ENCODE data around the gene CD276. TPM values are rescaled to one million over a fixed set of nuclear protein-coding genes. Genes with fewer than 3 reads are reported as not detected.
A peak's percentile ranks its signal among the peaks of the same experiment; 100 is the strongest.
"Not testable (repeated sequence)": the region's sequence is repeated elsewhere in the genome, so short reads cannot be mapped to it uniquely, and the experiment has no call there.

CD276 gene
- polyA plus RNA-seq (70.4 and 99.1 TPM in 2 replicates), polyA minus RNA-seq (73.6 and 98.8 TPM in 2 replicates)

DNA sequence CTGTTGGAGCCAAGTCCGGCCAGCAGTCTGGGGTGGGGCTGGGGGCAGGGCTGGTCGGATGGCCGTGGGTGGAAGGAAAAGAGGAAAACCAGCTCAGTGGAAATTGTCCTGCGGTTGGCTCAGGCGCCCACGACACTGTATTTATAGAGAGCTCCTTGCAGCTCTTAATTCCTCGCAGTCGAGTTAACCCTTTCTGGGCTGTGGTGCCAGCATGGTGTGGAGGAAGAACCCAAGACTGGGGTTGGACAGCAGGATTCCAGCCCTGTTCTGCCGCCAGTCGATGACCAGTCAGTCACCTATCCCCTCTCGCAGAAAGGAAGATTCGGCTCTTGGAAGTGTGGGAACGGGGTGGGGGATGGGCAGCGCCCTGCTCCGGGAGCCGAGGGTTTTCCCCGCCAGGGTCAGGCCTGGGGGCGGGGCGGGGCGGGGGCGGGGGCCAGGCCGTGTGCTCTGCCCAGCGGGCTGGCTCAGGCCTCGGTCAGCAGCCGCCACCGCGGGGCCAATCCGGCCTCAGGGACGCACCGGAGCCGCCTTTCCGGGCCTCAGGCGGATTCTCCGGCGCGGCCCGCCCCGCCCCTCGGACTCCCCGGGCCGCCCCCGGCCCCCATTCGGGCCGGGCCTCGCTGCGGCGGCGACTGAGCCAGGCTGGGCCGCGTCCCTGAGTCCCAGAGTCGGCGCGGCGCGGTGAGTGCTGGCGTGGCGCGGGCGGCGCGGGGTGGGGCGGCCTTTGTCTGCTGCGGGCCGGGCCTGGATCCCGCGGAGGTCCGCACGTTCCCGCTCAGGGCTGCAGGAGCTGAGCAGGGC lies at the start of gene CD276:
Gene CD276, plus strand, starts transcription at position 607 of the 804 bp plus-strand sequence. CDS start 15,257 bp downstream, outside the sequence.
- Histone ChIP-seq H3K4me3 (ENCODE audit: low read length) (peak within 1 kb of the TSS; percentile 82), H3K9me3 (ENCODE audit: low read length) (no peaks in the 10 kb centered on the region), H3K27me3 (ENCODE audit: insufficient read depth, low read depth, low read length) (no peaks in the 10 kb centered on the region), H4K20me1 (ENCODE audit: insufficient read depth) (no peaks in the 10 kb centered on the region), H3K79me2 (replicated peaks; ENCODE audit: insufficient read depth, low read length) (peaks cover 44% of the 10 kb centered on the region), H3K36me3 (ENCODE audit: insufficient read depth, low read length) (no peaks in the 10 kb centered on the region), H3F3A (ENCODE audit: insufficient read depth, low read length, poor library complexity, severe bottlenecking) (no peaks in the 10 kb centered on the region), H3K9me2 (ENCODE audit: insufficient read depth, low read length) (no peaks in the 10 kb centered on the region), H3K4me2 (ENCODE audit: low read length) (peak within 1 kb of the TSS; percentile 86), H3K9ac (ENCODE audit: low read length) (peak within 1 kb of the TSS; percentile 97), H3K27ac (ENCODE audit: low read length) (peak within 1 kb of the TSS; percentile 92), H2AFZ (ENCODE audit: low read depth, low read length) (peak within 1 kb of the TSS; percentile 98)
- TF ChIP-seq SMC3 (conservative IDR thresholded peaks at IDR 0.05; ENCODE audit: poor library complexity) (peak; percentile 32), RAD21 (conservative IDR thresholded peaks at IDR 0.05) (no peak), EP300 (conservative IDR thresholded peaks at IDR 0.05; ENCODE audit: poor library complexity, severe bottlenecking) (no peak), EZH2 (IDR thresholded peaks at IDR 0.05; ENCODE audit: borderline replicate concordance, insufficient read depth, low read length, poor library complexity, severe bottlenecking) (no peak), MXI1 (conservative IDR thresholded peaks at IDR 0.05; ENCODE audit: poor library complexity, severe bottlenecking) (peak; percentile 30), TAF1 (IDR thresholded peaks at IDR 0.05; ENCODE audit: low read depth) (peak; percentile 27), POLR2AphosphoS5 (IDR thresholded peaks at IDR 0.05) (peak; percentile 35)
- TF ChIP-seq, protein P1, sequence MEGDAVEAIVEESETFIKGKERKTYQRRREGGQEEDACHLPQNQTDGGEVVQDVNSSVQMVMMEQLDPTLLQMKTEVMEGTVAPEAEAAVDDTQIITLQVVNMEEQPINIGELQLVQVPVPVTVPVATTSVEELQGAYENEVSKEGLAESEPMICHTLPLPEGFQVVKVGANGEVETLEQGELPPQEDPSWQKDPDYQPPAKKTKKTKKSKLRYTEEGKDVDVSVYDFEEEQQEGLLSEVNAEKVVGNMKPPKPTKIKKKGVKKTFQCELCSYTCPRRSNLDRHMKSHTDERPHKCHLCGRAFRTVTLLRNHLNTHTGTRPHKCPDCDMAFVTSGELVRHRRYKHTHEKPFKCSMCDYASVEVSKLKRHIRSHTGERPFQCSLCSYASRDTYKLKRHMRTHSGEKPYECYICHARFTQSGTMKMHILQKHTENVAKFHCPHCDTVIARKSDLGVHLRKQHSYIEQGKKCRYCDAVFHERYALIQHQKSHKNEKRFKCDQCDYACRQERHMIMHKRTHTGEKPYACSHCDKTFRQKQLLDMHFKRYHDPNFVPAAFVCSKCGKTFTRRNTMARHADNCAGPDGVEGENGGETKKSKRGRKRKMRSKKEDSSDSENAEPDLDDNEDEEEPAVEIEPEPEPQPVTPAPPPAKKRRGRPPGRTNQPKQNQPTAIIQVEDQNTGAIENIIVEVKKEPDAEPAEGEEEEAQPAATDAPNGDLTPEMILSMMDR (IDR thresholded peaks at IDR 0.05; ENCODE audit: poor library complexity, severe bottlenecking) = peak; percentile 50
- TF ChIP-seq, protein P2, sequence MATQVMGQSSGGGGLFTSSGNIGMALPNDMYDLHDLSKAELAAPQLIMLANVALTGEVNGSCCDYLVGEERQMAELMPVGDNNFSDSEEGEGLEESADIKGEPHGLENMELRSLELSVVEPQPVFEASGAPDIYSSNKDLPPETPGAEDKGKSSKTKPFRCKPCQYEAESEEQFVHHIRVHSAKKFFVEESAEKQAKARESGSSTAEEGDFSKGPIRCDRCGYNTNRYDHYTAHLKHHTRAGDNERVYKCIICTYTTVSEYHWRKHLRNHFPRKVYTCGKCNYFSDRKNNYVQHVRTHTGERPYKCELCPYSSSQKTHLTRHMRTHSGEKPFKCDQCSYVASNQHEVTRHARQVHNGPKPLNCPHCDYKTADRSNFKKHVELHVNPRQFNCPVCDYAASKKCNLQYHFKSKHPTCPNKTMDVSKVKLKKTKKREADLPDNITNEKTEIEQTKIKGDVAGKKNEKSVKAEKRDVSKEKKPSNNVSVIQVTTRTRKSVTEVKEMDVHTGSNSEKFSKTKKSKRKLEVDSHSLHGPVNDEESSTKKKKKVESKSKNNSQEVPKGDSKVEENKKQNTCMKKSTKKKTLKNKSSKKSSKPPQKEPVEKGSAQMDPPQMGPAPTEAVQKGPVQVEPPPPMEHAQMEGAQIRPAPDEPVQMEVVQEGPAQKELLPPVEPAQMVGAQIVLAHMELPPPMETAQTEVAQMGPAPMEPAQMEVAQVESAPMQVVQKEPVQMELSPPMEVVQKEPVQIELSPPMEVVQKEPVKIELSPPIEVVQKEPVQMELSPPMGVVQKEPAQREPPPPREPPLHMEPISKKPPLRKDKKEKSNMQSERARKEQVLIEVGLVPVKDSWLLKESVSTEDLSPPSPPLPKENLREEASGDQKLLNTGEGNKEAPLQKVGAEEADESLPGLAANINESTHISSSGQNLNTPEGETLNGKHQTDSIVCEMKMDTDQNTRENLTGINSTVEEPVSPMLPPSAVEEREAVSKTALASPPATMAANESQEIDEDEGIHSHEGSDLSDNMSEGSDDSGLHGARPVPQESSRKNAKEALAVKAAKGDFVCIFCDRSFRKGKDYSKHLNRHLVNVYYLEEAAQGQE (IDR thresholded peaks at IDR 0.05; ENCODE audit: borderline replicate concordance) = no peak

DNA sequence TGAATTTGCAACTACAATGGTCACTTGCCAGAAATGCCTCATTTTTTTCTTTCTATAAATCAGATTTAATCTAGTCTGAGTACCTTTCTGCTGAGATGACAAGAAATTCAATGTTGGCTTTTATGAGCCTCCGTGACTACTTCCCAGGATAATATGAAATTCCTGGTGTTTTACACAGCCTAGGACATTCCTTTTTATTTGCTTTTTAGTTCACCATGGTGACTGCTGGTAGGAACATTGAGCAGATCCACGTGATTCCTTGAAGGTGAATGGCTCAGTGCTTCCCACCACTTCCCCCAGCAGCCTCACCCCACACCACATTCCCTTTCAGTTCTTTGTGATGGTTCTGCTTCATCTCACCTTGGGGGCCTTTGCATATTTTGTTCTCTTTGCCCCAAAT lies 46.7 kb upstream of the CD276 start:
- H3K27me3 ChIP-seq (ENCODE audit: insufficient read depth, low read depth, low read length) = no peaks in the 10 kb centered on the region
- no peak overlapping the region for H3K27ac ChIP-seq (ENCODE audit: low read length)
- no peaks in the 10 kb centered on the region for H3K36me3 ChIP-seq (ENCODE audit: insufficient read depth, low read length)
- no peaks in the 10 kb centered on the region for H3F3A ChIP-seq (ENCODE audit: insufficient read depth, low read length, poor library complexity, severe bottlenecking)
- no peaks in the 10 kb centered on the region for H3K9me2 ChIP-seq (ENCODE audit: insufficient read depth, low read length)
- H3K4me3 ChIP-seq (ENCODE audit: low read length) = no peak overlapping the region
- no peak overlapping the region for H3K4me2 ChIP-seq (ENCODE audit: low read length)
- no peak overlapping the region for H3K9ac ChIP-seq (ENCODE audit: low read length)
- no peak overlapping the region for H2AFZ ChIP-seq (ENCODE audit: low read depth, low read length)
- no peaks in the 10 kb centered on the region for H3K9me3 ChIP-seq (ENCODE audit: low read length)
- H4K20me1 ChIP-seq (ENCODE audit: insufficient read depth) = no peaks in the 10 kb centered on the region
- no peak for TF ChIP-seq POLR2AphosphoS5 (IDR thresholded peaks at IDR 0.05)
- TF ChIP-seq, protein P2 (IDR thresholded peaks at IDR 0.05; ENCODE audit: borderline replicate concordance) = peak; percentile 50
- peaks cover 1% of the 10 kb centered on the region for H3K79me2 ChIP-seq (replicated peaks; ENCODE audit: insufficient read depth, low read length)

DNA sequence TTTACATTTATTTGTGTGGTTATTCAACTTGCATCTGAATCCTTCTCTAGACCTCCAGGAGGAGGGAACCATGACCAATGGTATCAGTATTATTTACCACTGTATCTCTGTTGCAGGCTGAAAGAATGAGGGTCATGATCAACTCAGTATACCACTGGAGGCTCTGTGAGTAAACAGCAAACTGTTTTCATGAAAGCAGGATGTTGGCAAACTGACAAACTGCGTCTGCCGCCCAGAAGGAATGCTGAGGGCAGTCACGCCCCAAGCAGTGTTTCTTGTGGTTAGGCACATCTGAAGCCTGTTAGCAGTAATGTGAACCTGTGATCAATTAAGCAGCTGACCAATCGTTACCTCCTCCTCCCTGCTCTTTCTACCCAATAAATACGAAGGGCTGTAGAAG lies 44.7 kb upstream of the CD276 start:
- H3K4me3 ChIP-seq (ENCODE audit: low read length); H3F3A ChIP-seq (ENCODE audit: insufficient read depth, low read length, poor library complexity, severe bottlenecking); H3K36me3 ChIP-seq (ENCODE audit: insufficient read depth, low read length); H3K9me2 ChIP-seq (ENCODE audit: insufficient read depth, low read length); H3K79me2 ChIP-seq (replicated peaks; ENCODE audit: insufficient read depth, low read length); H3K9me3 ChIP-seq (ENCODE audit: low read length); H2AFZ ChIP-seq (ENCODE audit: low read depth, low read length); H3K27ac ChIP-seq (ENCODE audit: low read length); H3K4me2 ChIP-seq (ENCODE audit: low read length); H3K9ac ChIP-seq (ENCODE audit: low read length); H4K20me1 ChIP-seq (ENCODE audit: insufficient read depth); H3K27me3 ChIP-seq (ENCODE audit: insufficient read depth, low read depth, low read length): not testable (repeated sequence)
